RWPE2 (cell line): ENCODE measurements around the gene CD247.

Source experiments
- ATAC-seq: fragments of 200-7000 bp; cut with Tn5 transposase; 3 replicates; pipeline ENCODE4 v1.9.1; 2021; ENCODE audit warnings: low read depth
- DNase-seq: peaks from one replicate; pipeline ENCODE4 v3.0.0-alpha.2; 2020; ENCODE audit warnings: low spot score
- H3K27ac ChIP-seq: fragments of 450-650 bp; 2 replicates; pipeline ENCODE4 v1.5.1; 2017; ENCODE audit warnings: mild to moderate bottlenecking; ENCODE audit not compliant: poor library complexity, severe bottlenecking
- H3K27me3 ChIP-seq: fragments of 250-450 bp; sonication (Bioruptor Pico); 2 replicates; pipeline ENCODE4 v1.5.1; 2021; ENCODE audit warnings: mild to moderate bottlenecking, moderate library complexity; ENCODE audit not compliant: insufficient read depth, poor library complexity, severe bottlenecking
- H3K36me3 ChIP-seq: fragments of 250-450 bp; sonication (Bioruptor Pico); 2 replicates; pipeline ENCODE4 v1.5.1; 2020; ENCODE audit warnings: low read depth, mild to moderate bottlenecking, moderate library complexity
- H3K4me1 ChIP-seq: fragments of 250-450 bp; sonication (Bioruptor Pico); 2 replicates; pipeline ENCODE4 v1.5.1; 2021; ENCODE audit warnings: mild to moderate bottlenecking, moderate library complexity; ENCODE audit not compliant: insufficient read depth, poor library complexity, severe bottlenecking
- H3K4me3 ChIP-seq: fragments of 250-450 bp; sonication (Bioruptor Pico); 2 replicates; pipeline ENCODE4 v1.5.1; 2021; ENCODE audit warnings: mild to moderate bottlenecking, moderate library complexity; ENCODE audit not compliant: severe bottlenecking
- H3K9me3 ChIP-seq: fragments of 250-450 bp; sonication (Bioruptor Pico); 2 replicates; pipeline ENCODE4 v1.5.1; 2021; ENCODE audit warnings: mild to moderate bottlenecking, moderate library complexity; ENCODE audit not compliant: severe bottlenecking
- TF ChIP-seq, protein P1 (sequence below): fragments of 450-650 bp; IDR thresholded peaks from one replicate; pipeline ENCODE4 v1.5.1; 2017; ENCODE audit warnings: mild to moderate bottlenecking, moderate library complexity; ENCODE audit not compliant: poor library complexity, severe bottlenecking

CD247 gene

GRCh38 chr1:167490765-167491164, 27.6 kb downstream of the CD247 start:
- no peaks in the 10 kb centered on the region for H3K4me1 ChIP-seq
- H3K27me3 ChIP-seq, result no peaks in the 10 kb centered on the region
- H3K36me3 ChIP-seq, result no peaks in the 10 kb centered on the region
- H3K9me3 ChIP-seq, result no peaks in the 10 kb centered on the region
- H3K27ac ChIP-seq, result no peak overlapping the region
- DNase-seq (no peak), ATAC-seq (no peak)
- H3K4me3 ChIP-seq, result no peak overlapping the region
- TF ChIP-seq, protein P1, sequence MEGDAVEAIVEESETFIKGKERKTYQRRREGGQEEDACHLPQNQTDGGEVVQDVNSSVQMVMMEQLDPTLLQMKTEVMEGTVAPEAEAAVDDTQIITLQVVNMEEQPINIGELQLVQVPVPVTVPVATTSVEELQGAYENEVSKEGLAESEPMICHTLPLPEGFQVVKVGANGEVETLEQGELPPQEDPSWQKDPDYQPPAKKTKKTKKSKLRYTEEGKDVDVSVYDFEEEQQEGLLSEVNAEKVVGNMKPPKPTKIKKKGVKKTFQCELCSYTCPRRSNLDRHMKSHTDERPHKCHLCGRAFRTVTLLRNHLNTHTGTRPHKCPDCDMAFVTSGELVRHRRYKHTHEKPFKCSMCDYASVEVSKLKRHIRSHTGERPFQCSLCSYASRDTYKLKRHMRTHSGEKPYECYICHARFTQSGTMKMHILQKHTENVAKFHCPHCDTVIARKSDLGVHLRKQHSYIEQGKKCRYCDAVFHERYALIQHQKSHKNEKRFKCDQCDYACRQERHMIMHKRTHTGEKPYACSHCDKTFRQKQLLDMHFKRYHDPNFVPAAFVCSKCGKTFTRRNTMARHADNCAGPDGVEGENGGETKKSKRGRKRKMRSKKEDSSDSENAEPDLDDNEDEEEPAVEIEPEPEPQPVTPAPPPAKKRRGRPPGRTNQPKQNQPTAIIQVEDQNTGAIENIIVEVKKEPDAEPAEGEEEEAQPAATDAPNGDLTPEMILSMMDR, result no peak

GRCh38 chr1:167489571-167490340, 28.6 kb downstream of the CD247 start:
- H3K9me3 ChIP-seq, result no peaks in the 10 kb centered on the region
- no peak overlapping the region for H3K27ac ChIP-seq
- no peak for DNase-seq
- H3K4me1 ChIP-seq, result no peaks in the 10 kb centered on the region
- no peak for ATAC-seq
- TF ChIP-seq, protein P1, result no peak
- H3K27me3 ChIP-seq, result no peaks in the 10 kb centered on the region
- H3K36me3 ChIP-seq, result no peaks in the 10 kb centered on the region
- H3K4me3 ChIP-seq, result no peak overlapping the region

DNA sequence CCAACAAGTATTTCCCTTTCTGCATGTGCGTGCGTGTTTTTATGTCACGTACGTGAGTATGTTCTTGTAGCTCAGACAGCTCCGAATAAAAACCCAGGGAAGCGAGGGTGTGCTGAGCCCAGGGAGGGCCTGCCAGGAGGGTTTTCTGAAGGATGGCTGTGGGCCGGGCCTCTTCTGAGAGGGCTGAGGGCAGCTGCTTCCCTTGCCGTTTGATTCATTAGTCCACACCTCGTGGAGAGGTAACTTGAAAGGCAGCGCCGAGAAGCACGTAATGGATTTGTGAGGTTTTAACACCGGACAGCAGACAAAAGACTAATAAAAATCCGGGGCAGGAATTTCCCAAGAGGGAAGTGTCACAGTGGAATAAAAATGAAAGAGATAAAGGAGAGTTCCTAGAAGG, 29.5 kb downstream of the CD247 start:
- no peaks in the 10 kb centered on the region for H3K27me3 ChIP-seq
- TF ChIP-seq, protein P1, result no peak

GRCh38 chr1:167487614-167488013, 30.7 kb downstream of the CD247 start:
- no peak overlapping the region for H3K27ac ChIP-seq
- H3K36me3 ChIP-seq, result no peaks in the 10 kb centered on the region
- no peak overlapping the region for H3K4me3 ChIP-seq
- H3K27me3 ChIP-seq, result no peaks in the 10 kb centered on the region
- TF ChIP-seq, protein P1, result no peak
- no peaks in the 10 kb centered on the region for H3K9me3 ChIP-seq
- DNase-seq (no peak), ATAC-seq (no peak)
- H3K4me1 ChIP-seq, result no peaks in the 10 kb centered on the region

More for the DNA sequence above, 29.5 kb downstream of the CD247 start:
- Histone ChIP-seq H3K36me3 (no peaks in the 10 kb centered on the region), H3K9me3 (no peaks in the 10 kb centered on the region), H3K27ac (no peak overlapping the region), H3K4me1 (no peaks in the 10 kb centered on the region), H3K4me3 (no peak overlapping the region)
- no peak for DNase-seq
- no peak for ATAC-seq
